HEK293 (cell line): ENCODE measurements around the gene FOXA2.

ENCODE experiments used
- CTCF ChIA-PET: fragments of 350-600 bp; formaldehyde crosslinking; extraction: SDS; loops from one replicate; lab custom pipeline; 2021; ENCODE audit warnings: antibody characterized with exemption; lab: Yijun Ruan, JAX
- POLR2A ChIA-PET: fragments of 300-600 bp; formaldehyde crosslinking; extraction: SDS; loops from one replicate; lab custom pipeline; 2020; ENCODE audit warnings: antibody characterized with exemption, inconsistent platforms; lab: Yijun Ruan, JAX
- H3K27ac ChIP-seq: fragments of 200-500 bp; sonication (Bioruptor generic); 2 replicates; pipeline ENCODE4 v1.5.1; 2014; ENCODE audit warnings: low read depth, low read length, control low read depth, inconsistent platforms; ENCODE audit errors: extremely low read depth
- H3K36me3 ChIP-seq, 2 experiments: fragments of 200-500 bp in 1 of 2; sonication (Bioruptor generic) in 1 of 2; 1 replicate in 1 of 2; 2 replicates in 1 of 2; pipeline ENCODE4 v1.5.1; 2014 to 2017; ENCODE audit warnings: inconsistent platforms in 2 of 2, low read length in 2 of 2; ENCODE audit not compliant: control insufficient read depth in 2 of 2, insufficient read depth in 1 of 2
- H3K4me1 ChIP-seq: fragments of 200-500 bp; sonication (Bioruptor generic); 2 replicates; pipeline ENCODE4 v1.5.1; 2014; ENCODE audit warnings: mild to moderate bottlenecking, low read length, inconsistent platforms; ENCODE audit not compliant: control insufficient read depth, insufficient read depth
- H3K4me3 ChIP-seq: 2 replicates; pipeline ENCODE4 v1.5.1; 2011; ENCODE audit warnings: low read depth, mild to moderate bottlenecking, control low read depth, low read length, moderate library complexity
- H3K9me3 ChIP-seq: fragments of 200-500 bp; sonication (Bioruptor generic); 2 replicates; pipeline ENCODE4 v1.5.1; 2014; ENCODE audit warnings: low read depth, low read length, inconsistent platforms; ENCODE audit not compliant: control insufficient read depth, insufficient read depth
- FEZF1 ChIP-seq: fragments of 450-650 bp; formaldehyde crosslinking; IDR thresholded peaks from 2 replicates; pipeline ENCODE4 v1.5.1; 2016; ENCODE audit warnings: missing biosample characterization, missing genetic modification characterization
- GFI1B ChIP-seq: fragments of 450-650 bp; formaldehyde crosslinking; IDR thresholded peaks from 2 replicates; pipeline ENCODE4 v1.5.1; 2016; ENCODE audit warnings: missing biosample characterization, missing genetic modification characterization
- GLI2 ChIP-seq: fragments of 450-650 bp; formaldehyde crosslinking; IDR thresholded peaks from 2 replicates; pipeline ENCODE4; 2017; ENCODE audit warnings: missing biosample characterization, missing genetic modification characterization, low read depth, borderline replicate concordance
- HOXA7 ChIP-seq: sonication (generic); formaldehyde crosslinking; IDR thresholded peaks from 2 replicates; pipeline ENCODE4 v1.8.1; 2022; ENCODE audit warnings: missing genetic modification reagents, borderline replicate concordance
- KLF1 ChIP-seq: fragments of 450-650 bp; formaldehyde crosslinking; IDR thresholded peaks from 2 replicates; pipeline ENCODE4 v1.5.1; 2016; ENCODE audit warnings: missing biosample characterization, missing genetic modification characterization
- PBX3 ChIP-seq: sonication (generic); formaldehyde crosslinking; IDR thresholded peaks from 2 replicates; pipeline ENCODE4 v1.8.1; 2022; ENCODE audit warnings: mild to moderate bottlenecking, moderate library complexity, missing genetic modification reagents
- PRDM1 ChIP-seq: fragments of 450-650 bp; formaldehyde crosslinking; IDR thresholded peaks from 2 replicates; pipeline ENCODE4; 2016; ENCODE audit warnings: missing biosample characterization, missing genetic modification characterization
- REPIN1 ChIP-seq: fragments of 450-650 bp; formaldehyde crosslinking; IDR thresholded peaks from 2 replicates; pipeline ENCODE4 v1.5.1; 2017; ENCODE audit warnings: missing biosample characterization, missing genetic modification characterization, low read depth
- WT1 ChIP-seq: fragments of 450-650 bp; formaldehyde crosslinking; IDR thresholded peaks from 2 replicates; pipeline ENCODE4 v1.5.1; 2016; ENCODE audit warnings: missing biosample characterization, missing genetic modification characterization
- ZBTB8A ChIP-seq: fragments of 450-650 bp; formaldehyde crosslinking; IDR thresholded peaks from 2 replicates; pipeline ENCODE4 v1.5.1; 2016; ENCODE audit warnings: missing biosample characterization, missing genetic modification characterization
- ZIC2 ChIP-seq: fragments of 450-650 bp; formaldehyde crosslinking; IDR thresholded peaks from 2 replicates; pipeline ENCODE4 v1.5.1; 2016; ENCODE audit warnings: missing biosample characterization, missing genetic modification characterization
- ZNF121 ChIP-seq: fragments of 450-650 bp; formaldehyde crosslinking; IDR thresholded peaks from 2 replicates; pipeline ENCODE4 v1.5.1; 2016; ENCODE audit warnings: missing biosample characterization, missing genetic modification characterization
- ZNF214 ChIP-seq: fragments of 450-650 bp; formaldehyde crosslinking; IDR thresholded peaks from 2 replicates; pipeline ENCODE4 v1.5.1; 2017; ENCODE audit warnings: missing biosample characterization, mild to moderate bottlenecking, missing genetic modification characterization, borderline replicate concordance
- ZNF350 ChIP-seq: fragments of 450-650 bp; formaldehyde crosslinking; IDR thresholded peaks from 2 replicates; pipeline ENCODE4 v1.5.0; 2017; ENCODE audit warnings: missing biosample characterization, mild to moderate bottlenecking, missing genetic modification characterization
- ZNF391 ChIP-seq: fragments of 450-650 bp; formaldehyde crosslinking; IDR thresholded peaks from 2 replicates; pipeline ENCODE4 v1.5.1; 2016; ENCODE audit warnings: low read depth, missing biosample characterization, missing genetic modification characterization, borderline replicate concordance
- ZNF426 ChIP-seq: fragments of 450-650 bp; formaldehyde crosslinking; IDR thresholded peaks from 2 replicates; pipeline ENCODE4 v1.5.1; 2017; ENCODE audit warnings: missing biosample characterization, missing genetic modification characterization, mild to moderate bottlenecking, inconsistent platforms, moderate library complexity
- ZNF433 ChIP-seq: fragments of 450-650 bp; formaldehyde crosslinking; IDR thresholded peaks from 2 replicates; pipeline ENCODE4 v1.5.1; 2016; ENCODE audit warnings: missing biosample characterization, missing genetic modification characterization, low read depth
- ZNF488 ChIP-seq: fragments of 450-650 bp; formaldehyde crosslinking; IDR thresholded peaks from 2 replicates; pipeline ENCODE4 v1.5.1; 2016; ENCODE audit warnings: missing biosample characterization, missing genetic modification characterization
- ZNF560 ChIP-seq: fragments of 450-650 bp; formaldehyde crosslinking; IDR thresholded peaks from 2 replicates; pipeline ENCODE4 v1.5.1; 2017; ENCODE audit warnings: missing biosample characterization, missing genetic modification characterization, borderline replicate concordance
- ZNF585B ChIP-seq: fragments of 450-650 bp; formaldehyde crosslinking; IDR thresholded peaks from 2 replicates; pipeline ENCODE4 v1.5.1; 2016; ENCODE audit warnings: missing biosample characterization, missing genetic modification characterization
- ZNF621 ChIP-seq: fragments of 450-650 bp; formaldehyde crosslinking; IDR thresholded peaks from 2 replicates; pipeline ENCODE4 v1.5.1; 2017; ENCODE audit warnings: missing biosample characterization, missing genetic modification characterization
- ZNF843 ChIP-seq: fragments of 450-650 bp; formaldehyde crosslinking; IDR thresholded peaks from 2 replicates; pipeline ENCODE4 v1.5.1; 2016; ENCODE audit warnings: missing biosample characterization, missing genetic modification characterization
- ZSCAN16 ChIP-seq: fragments of 450-650 bp; formaldehyde crosslinking; IDR thresholded peaks from 2 replicates; pipeline ENCODE4 v1.5.1; 2016; ENCODE audit warnings: missing biosample characterization, missing genetic modification characterization
- TF ChIP-seq, protein P1 (sequence below): fragments of 450-650 bp; formaldehyde crosslinking; IDR thresholded peaks from 2 replicates; pipeline ENCODE4 v1.5.1; 2016; ENCODE audit warnings: missing biosample characterization, missing genetic modification characterization
- TF ChIP-seq, protein P2 (sequence below): fragments of 450-650 bp; formaldehyde crosslinking; IDR thresholded peaks from 2 replicates; pipeline ENCODE4 v1.5.1; 2016; ENCODE audit warnings: missing biosample characterization, missing genetic modification characterization

FOXA2 gene

GRCh38 chr20:22616551-22616950 lies 32.2 kb upstream of the FOXA2 start:
- no peak for TF ChIP-seq WT1
- TF ChIP-seq ZBTB8A (tag by site-specific recombination): no peak
- TF ChIP-seq PRDM1 (tag by site-specific recombination): no peak
- no peak for TF ChIP-seq ZNF843 (tag by site-specific recombination)
- no peak for TF ChIP-seq PBX3
- TF ChIP-seq, protein P1, sequence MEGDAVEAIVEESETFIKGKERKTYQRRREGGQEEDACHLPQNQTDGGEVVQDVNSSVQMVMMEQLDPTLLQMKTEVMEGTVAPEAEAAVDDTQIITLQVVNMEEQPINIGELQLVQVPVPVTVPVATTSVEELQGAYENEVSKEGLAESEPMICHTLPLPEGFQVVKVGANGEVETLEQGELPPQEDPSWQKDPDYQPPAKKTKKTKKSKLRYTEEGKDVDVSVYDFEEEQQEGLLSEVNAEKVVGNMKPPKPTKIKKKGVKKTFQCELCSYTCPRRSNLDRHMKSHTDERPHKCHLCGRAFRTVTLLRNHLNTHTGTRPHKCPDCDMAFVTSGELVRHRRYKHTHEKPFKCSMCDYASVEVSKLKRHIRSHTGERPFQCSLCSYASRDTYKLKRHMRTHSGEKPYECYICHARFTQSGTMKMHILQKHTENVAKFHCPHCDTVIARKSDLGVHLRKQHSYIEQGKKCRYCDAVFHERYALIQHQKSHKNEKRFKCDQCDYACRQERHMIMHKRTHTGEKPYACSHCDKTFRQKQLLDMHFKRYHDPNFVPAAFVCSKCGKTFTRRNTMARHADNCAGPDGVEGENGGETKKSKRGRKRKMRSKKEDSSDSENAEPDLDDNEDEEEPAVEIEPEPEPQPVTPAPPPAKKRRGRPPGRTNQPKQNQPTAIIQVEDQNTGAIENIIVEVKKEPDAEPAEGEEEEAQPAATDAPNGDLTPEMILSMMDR (tag by site-specific recombination): no peak
- no peak for TF ChIP-seq ZNF350
- TF ChIP-seq FEZF1 (tag by site-specific recombination): no peak
- no peak for TF ChIP-seq ZNF214
- no peak for TF ChIP-seq ZNF560 (tag by site-specific recombination)
- TF ChIP-seq, protein P2, sequence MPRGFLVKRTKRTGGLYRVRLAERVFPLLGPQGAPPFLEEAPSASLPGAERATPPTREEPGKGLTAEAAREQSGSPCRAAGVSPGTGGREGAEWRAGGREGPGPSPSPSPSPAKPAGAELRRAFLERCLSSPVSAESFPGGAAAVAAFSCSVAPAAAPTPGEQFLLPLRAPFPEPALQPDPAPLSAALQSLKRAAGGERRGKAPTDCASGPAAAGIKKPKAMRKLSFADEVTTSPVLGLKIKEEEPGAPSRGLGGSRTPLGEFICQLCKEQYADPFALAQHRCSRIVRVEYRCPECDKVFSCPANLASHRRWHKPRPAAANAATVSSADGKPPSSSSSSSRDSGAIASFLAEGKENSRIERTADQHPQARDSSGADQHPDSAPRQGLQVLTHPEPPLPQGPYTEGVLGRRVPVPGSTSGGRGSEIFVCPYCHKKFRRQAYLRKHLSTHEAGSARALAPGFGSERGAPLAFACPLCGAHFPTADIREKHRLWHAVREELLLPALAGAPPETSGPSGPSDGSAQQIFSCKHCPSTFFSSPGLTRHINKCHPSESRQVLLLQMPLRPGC (tag by site-specific recombination): no peak
- TF ChIP-seq ZNF488 (tag by site-specific recombination): no peak
- TF ChIP-seq GFI1B (tag by site-specific recombination): no peak
- no peak for TF ChIP-seq ZNF585B
- no peak for TF ChIP-seq GLI2 (tag by site-specific recombination)
- no peak for TF ChIP-seq ZSCAN16 (tag by site-specific recombination)
- TF ChIP-seq, all 188 proteins: peak for 0
- H3K4me3 ChIP-seq: no peak overlapping the region
- POLR2A ChIA-PET: no interaction called here
- no peaks in the 10 kb centered on the region for H3K36me3 ChIP-seq
- no peak overlapping the region for H3K27ac ChIP-seq
- CTCF ChIA-PET: interaction anchor here (1.2 kb wide), 1 partner anchor 75 kb away, joined by 4 read pairs; no protein-coding TSS in a partner anchor
- no peaks in the 10 kb centered on the region for H3K9me3 ChIP-seq
- H3K4me1 ChIP-seq: no peaks in the 10 kb centered on the region

DNA sequence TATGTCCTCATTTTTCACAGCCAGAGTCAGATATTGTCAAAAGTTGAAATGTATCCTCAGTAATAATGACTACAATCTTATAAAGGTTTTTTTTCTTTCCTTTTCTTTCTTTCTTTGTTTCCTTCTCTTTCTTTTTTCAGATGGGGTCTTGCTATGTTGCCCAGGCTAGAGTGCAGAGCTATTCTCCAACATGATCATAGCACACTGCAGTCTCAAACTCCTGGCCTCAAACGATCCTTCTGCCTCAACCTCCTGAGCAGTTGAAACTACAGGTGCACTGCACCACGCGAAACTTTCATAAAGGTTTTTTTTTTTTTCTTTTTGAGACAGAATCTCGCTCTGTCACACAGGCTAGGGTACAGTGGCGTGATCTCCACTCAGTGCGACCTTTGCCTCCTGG lies 31.1 kb upstream of the FOXA2 start:
- TF ChIP-seq ZNF121 (tag by site-specific recombination): 0 out of 2 replicates have a peak, but pooled peaks have one; percentile 20
- TF ChIP-seq ZNF391 (tag by site-specific recombination): no peak
- CTCF ChIA-PET: no interaction called here
- POLR2A ChIA-PET: no interaction called here
- Histone ChIP-seq H3K4me3 (no peak overlapping the region), H3K27ac (no peak overlapping the region), H3K36me3 (no peaks in the 10 kb centered on the region), H3K4me1 (no peaks in the 10 kb centered on the region), H3K9me3 (no peaks in the 10 kb centered on the region)

DNA sequence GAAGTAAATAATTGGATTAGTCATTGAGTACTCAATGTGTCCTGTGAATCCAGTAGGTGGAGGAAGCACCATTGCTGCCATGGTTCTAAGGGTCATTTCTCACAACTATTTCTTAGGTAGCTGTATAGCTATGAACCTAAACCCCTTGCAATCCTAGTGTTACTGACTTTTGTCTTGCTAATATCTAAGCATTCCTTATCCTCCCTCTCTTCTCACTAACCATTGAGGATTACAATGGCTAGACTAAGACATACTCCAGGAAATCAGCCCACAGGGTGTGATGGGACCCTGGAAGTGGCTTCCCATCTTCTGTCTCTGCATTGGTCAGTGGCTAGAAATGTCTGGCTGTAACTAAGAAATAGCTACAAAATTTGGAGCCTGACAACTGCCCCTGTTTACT lies 27.3 kb upstream of the FOXA2 start:
- no peaks in the 10 kb centered on the region for H3K36me3 ChIP-seq
- no peak for TF ChIP-seq KLF1 (tag by site-specific recombination)
- no peak for TF ChIP-seq HOXA7
- TF ChIP-seq ZNF621 (tag by site-specific recombination): no peak
- TF ChIP-seq ZNF433 (tag by site-specific recombination): no peak
- TF ChIP-seq REPIN1 (tag by site-specific recombination): no peak
- no peak for TF ChIP-seq ZNF426 (tag by site-specific recombination)
- no peak for TF ChIP-seq ZIC2 (tag by site-specific recombination)
- no peak overlapping the region for H3K4me3 ChIP-seq
- ChIA-PET CTCF (interaction anchor here (0.6 kb wide), 1 partner anchor 72 kb away, joined by 3 read pairs; no protein-coding TSS in a partner anchor), POLR2A (no interaction called here)
- H3K27ac ChIP-seq: no peak overlapping the region
- no peaks in the 10 kb centered on the region for H3K9me3 ChIP-seq
- no peaks in the 10 kb centered on the region for H3K4me1 ChIP-seq
